Measurements from ENCODE around the gene TKT. TPM values are rescaled to one million over a fixed set of nuclear protein-coding genes. Genes with fewer than 3 reads are reported as not detected.

The TKT gene
- total RNA-seq, 4 donors from 2014 or later, result 18.5 to 41.3 (median 23.8) TPM

DNA sequence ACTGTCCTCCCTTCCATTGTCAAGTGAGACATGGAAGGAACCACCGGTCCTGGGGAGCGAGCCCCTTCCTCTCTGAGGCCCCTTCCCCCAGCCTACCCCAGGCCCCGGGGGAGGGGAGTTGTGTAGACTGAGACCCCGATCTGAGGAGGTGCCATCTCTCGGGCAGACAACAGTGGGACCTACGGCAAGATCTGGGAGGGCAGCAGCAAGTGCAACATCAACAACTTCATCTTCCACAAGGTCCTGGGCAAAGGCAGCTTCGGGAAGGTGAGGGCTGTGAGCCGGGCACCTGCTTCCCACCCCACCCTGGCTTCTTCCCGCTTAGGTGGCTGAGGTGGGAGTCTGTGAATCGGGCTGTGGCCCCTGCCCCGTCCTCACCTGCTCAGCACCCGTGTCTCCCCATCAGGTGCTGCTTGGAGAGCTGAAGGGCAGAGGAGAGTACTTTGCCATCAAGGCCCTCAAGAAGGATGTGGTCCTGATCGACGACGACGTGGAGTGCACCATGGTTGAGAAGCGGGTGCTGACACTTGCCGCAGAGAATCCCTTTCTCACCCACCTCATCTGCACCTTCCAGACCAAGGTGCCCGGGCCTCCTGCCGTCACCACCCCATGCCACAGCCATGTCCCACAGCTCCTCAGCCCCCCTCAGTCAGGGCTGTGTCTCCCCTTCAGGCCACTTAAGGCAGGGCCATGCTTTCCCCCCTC is 69.9 kb downstream of the TKT start:
- Histone ChIP-seq H3K27me3 (no peaks in the 10 kb centered on the region), H3K4me3 (no peak overlapping the region), H3K27ac (no peak overlapping the region), H3K36me3 (no peaks in the 10 kb centered on the region), H3K4me1 (no peaks in the 10 kb centered on the region), H3K9me3 (no peaks in the 10 kb centered on the region)
- TF ChIP-seq, protein P1, sequence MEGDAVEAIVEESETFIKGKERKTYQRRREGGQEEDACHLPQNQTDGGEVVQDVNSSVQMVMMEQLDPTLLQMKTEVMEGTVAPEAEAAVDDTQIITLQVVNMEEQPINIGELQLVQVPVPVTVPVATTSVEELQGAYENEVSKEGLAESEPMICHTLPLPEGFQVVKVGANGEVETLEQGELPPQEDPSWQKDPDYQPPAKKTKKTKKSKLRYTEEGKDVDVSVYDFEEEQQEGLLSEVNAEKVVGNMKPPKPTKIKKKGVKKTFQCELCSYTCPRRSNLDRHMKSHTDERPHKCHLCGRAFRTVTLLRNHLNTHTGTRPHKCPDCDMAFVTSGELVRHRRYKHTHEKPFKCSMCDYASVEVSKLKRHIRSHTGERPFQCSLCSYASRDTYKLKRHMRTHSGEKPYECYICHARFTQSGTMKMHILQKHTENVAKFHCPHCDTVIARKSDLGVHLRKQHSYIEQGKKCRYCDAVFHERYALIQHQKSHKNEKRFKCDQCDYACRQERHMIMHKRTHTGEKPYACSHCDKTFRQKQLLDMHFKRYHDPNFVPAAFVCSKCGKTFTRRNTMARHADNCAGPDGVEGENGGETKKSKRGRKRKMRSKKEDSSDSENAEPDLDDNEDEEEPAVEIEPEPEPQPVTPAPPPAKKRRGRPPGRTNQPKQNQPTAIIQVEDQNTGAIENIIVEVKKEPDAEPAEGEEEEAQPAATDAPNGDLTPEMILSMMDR (IDR thresholded peaks at IDR 0.05 in 4 of 5, conservative IDR thresholded peaks at IDR 0.05 in 1 of 5), result no peak
- TF ChIP-seq POLR2A (IDR thresholded peaks at IDR 0.05), result no peak
- in situ Hi-C loops (cut with MboI; ENCODE audit: low sequenced_read_pairs in 4 of 4), result no loop called here
- DNase-seq (no peak), ATAC-seq (no peak)
- intact Hi-C loops (cut with DNase I; ENCODE audit: low total_unique reads), result no loop called here

DNA sequence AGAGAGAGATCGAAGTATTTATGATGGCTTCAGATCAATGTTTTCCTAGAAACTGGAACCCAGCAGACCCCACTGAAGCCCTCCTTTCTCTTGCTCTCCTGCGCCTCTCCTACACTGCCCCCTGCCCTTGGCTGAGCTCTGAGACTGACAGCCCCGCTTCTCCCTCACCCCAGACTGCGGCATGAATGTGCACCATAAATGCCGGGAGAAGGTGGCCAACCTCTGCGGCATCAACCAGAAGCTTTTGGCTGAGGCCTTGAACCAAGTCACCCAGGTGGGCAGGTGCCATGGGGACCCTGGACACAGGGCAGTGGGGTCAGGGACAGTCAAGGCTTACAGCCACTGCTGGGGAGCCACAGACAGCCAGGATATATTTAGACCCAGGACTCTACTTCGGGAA is 71.1 kb downstream of the TKT start:
- TF ChIP-seq POLR2A (IDR thresholded peaks at IDR 0.05), result no peak
- TF ChIP-seq, protein P1 (IDR thresholded peaks at IDR 0.05 in 4 of 5, conservative IDR thresholded peaks at IDR 0.05 in 1 of 5), result no peak
- no peaks in the 10 kb centered on the region for H3K9me3 ChIP-seq
- in situ Hi-C loops (cut with MboI; ENCODE audit: low sequenced_read_pairs in 4 of 4) (no loop called here), intact Hi-C loops (cut with DNase I; ENCODE audit: low total_unique reads) (no loop called here)
- ATAC-seq (no peak), DNase-seq (no peak)
- H3K27me3 ChIP-seq, result no peaks in the 10 kb centered on the region
- H3K4me3 ChIP-seq, result no peak overlapping the region
- H3K36me3 ChIP-seq, result no peaks in the 10 kb centered on the region
- H3K4me1 ChIP-seq, result no peaks in the 10 kb centered on the region
- no peak overlapping the region for H3K27ac ChIP-seq

DNA sequence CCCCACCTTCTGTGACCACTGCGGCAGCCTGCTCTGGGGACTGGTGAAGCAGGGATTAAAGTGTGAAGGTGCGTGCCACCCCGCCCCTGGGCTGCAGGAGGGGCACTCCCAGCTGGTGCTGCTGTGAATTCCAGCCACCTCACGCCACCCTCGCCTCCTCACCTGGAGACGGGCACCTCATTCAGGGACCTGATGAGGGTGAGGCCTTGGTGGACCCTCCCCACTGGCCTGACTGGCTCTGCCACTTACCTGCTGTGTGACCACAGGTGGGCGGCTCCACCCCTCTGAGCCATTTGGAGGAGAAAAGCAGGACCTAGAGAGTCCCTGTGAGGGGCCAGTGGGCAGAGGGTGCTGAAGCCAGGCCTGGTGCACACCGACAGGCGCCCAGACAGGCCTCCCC is 72.3 kb downstream of the TKT start:
- in situ Hi-C loops (cut with MboI; ENCODE audit: low sequenced_read_pairs in 4 of 4) (no loop called here), intact Hi-C loops (cut with DNase I; ENCODE audit: low total_unique reads) (no loop called here)
- ATAC-seq, result no peak
- no peak for DNase-seq
- Histone ChIP-seq H3K27ac (no peak overlapping the region), H3K4me1 (no peaks in the 10 kb centered on the region), H3K4me3 (no peak overlapping the region), H3K27me3 (no peaks in the 10 kb centered on the region), H3K9me3 (no peaks in the 10 kb centered on the region), H3K36me3 (no peaks in the 10 kb centered on the region)
- TF ChIP-seq, protein P1 (IDR thresholded peaks at IDR 0.05 in 4 of 5, conservative IDR thresholded peaks at IDR 0.05 in 1 of 5), result no peak
- TF ChIP-seq POLR2A (IDR thresholded peaks at IDR 0.05), result no peak

DNA sequence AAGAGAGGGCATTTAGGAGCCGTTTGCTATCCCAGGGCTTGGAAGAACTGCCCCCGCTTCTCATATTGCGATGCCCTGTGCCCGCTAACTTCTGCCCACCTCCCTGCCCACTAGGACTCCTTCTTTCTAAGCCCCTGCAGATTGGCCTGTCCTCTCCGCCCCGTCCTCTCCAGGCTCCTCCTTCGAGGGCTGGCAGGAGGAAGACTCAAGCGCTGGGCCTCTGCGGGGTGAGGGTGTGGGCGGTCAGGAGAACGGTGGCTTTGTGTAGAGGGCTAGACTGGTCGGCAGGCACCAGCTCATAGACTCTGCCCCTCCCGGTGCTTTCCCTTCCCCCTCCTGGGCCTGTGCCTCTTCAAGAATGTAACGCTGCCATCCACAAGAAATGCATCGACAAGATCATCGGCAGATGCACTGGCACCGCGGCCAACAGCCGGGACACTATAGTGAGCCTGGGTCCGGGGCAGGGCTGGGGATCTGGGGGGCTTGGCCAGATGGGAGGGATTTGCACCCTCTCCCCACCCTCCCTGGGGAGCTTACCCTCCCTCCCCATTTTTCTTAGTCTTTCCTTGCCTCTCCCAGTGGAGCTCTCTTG is 73.0 kb downstream of the TKT start:
- ATAC-seq (no peak), DNase-seq (no peak)
- no peak for TF ChIP-seq POLR2A (IDR thresholded peaks at IDR 0.05)
- TF ChIP-seq, protein P1 (IDR thresholded peaks at IDR 0.05 in 4 of 5, conservative IDR thresholded peaks at IDR 0.05 in 1 of 5), result no peak
- no peak overlapping the region for H3K4me3 ChIP-seq
- no peaks in the 10 kb centered on the region for H3K4me1 ChIP-seq
- intact Hi-C loops (cut with DNase I; ENCODE audit: low total_unique reads) (no loop called here), in situ Hi-C loops (cut with MboI; ENCODE audit: low sequenced_read_pairs in 4 of 4) (no loop called here)
- H3K27me3 ChIP-seq, result no peaks in the 10 kb centered on the region
- no peaks in the 10 kb centered on the region for H3K9me3 ChIP-seq
- no peaks in the 10 kb centered on the region for H3K36me3 ChIP-seq
- no peak overlapping the region for H3K27ac ChIP-seq
